Caco-2 (cell line): ENCODE results near the gene LRRC59. TPM values are rescaled to one million over a fixed set of nuclear protein-coding genes. Genes with fewer than 3 reads are reported as not detected.
"Not testable (repeated sequence)": the region's sequence is repeated elsewhere in the genome, so short reads cannot be mapped to it uniquely, and the experiment has no call there.

Experiments used
- BruUV-seq: library from RNA; stranded (reverse); fragments of 400-500 nt; replicated peaks from 2 replicates; lab custom pipeline; 2021; lab: Mats Ljungman, UMichigan
- CTCF ChIA-PET: fragments of 300-600 bp; sonication (Branson Sonifier 250); formaldehyde crosslinking; loops from one replicate; lab custom pipeline; 2022; ENCODE audit warnings: antibody characterized with exemption; lab: Charles Lee
- POLR2A ChIA-PET: fragments of 300-600 bp; sonication (Branson Sonifier 250); formaldehyde crosslinking; loops from one replicate; lab custom pipeline; 2022; ENCODE audit warnings: antibody characterized with exemption; lab: Charles Lee
- DNase-seq, 2 experiments: peaks; one replicate each; pipeline versions ENCODE4 v3.0.0 to v3.0.0-alpha.2; 2020 to 2022
- H3K27me3 ChIP-seq: replicated peaks from 2 replicates; pipeline ENCODE4 v1.6.0; 2011; ENCODE audit warnings: low read length; ENCODE audit not compliant: control insufficient read depth, insufficient read depth
- H3K36me3 ChIP-seq: 2 replicates; pipeline ENCODE4 v1.5.1; 2011; ENCODE audit warnings: low read length; ENCODE audit not compliant: control insufficient read depth, insufficient read depth
- H3K4me1 ChIP-seq: fragments of 250-450 bp; sonication (Bioruptor Pico); 2 replicates; pipeline ENCODE4 v1.5.1; 2020; ENCODE audit warnings: mild to moderate bottlenecking
- H3K4me3 ChIP-seq: 2 replicates; pipeline ENCODE4 v1.5.1; 2011; ENCODE audit warnings: low read depth, mild to moderate bottlenecking, control low read depth, low read length
- H3K9me3 ChIP-seq: fragments of 250-450 bp; sonication (Bioruptor Pico); 2 replicates; pipeline ENCODE4 v1.5.1; 2020; ENCODE audit warnings: mild to moderate bottlenecking, moderate library complexity
- H3K27ac Mint-ChIP-seq: one replicate; pipeline ENCODE4 v1.8.0; 2022; ENCODE audit warnings: mixed read lengths; ENCODE audit not compliant: unreplicated experiment
- H3K27me3 Mint-ChIP-seq: one replicate; pipeline ENCODE4 v1.8.0; 2022; ENCODE audit warnings: mixed read lengths; ENCODE audit not compliant: insufficient read depth, unreplicated experiment
- H3K36me3 Mint-ChIP-seq: one replicate; pipeline ENCODE4 v1.8.0; 2022; ENCODE audit warnings: mild to moderate bottlenecking, mixed read lengths; ENCODE audit not compliant: insufficient read depth, unreplicated experiment
- H3K4me1 Mint-ChIP-seq: one replicate; pipeline ENCODE4 v1.8.0; 2022; ENCODE audit warnings: low read depth, mixed read lengths; ENCODE audit not compliant: unreplicated experiment
- H3K4me3 Mint-ChIP-seq: one replicate; pipeline ENCODE4 v1.8.0; 2022; ENCODE audit warnings: mild to moderate bottlenecking, moderate library complexity, mixed read lengths; ENCODE audit not compliant: unreplicated experiment
- H3K9me3 Mint-ChIP-seq: one replicate; pipeline ENCODE4 v1.8.0; 2022; ENCODE audit warnings: mixed read lengths; ENCODE audit not compliant: unreplicated experiment
- intact Hi-C: fragments of 100-400 bp; cut with micrococcal nuclease; formaldehyde crosslinking; loops from one replicate; pipeline ENCODE4 v1.10.0; 2022; ENCODE audit not compliant: unreplicated experiment
- total RNA-seq: library from RNA; stranded (reverse); gene quantifications from 2 replicates; pipeline ENCODE4 v1.2.3, GENCODE V29; 2022
- TF ChIP-seq, protein P1 (sequence below), 2 experiments: fragments of 200-600 bp in 1 of 2; IDR thresholded peaks; 1 replicate in 1 of 2; 2 replicates in 1 of 2; pipeline versions ENCODE4 v1.5.1 to v1.8.0; 2011 to 2022; ENCODE audit warnings: antibody characterized with exemption in 1 of 2, control low read depth in 1 of 2, inconsistent platforms in 1 of 2, low read depth in 1 of 2, low read length in 1 of 2, mild to moderate bottlenecking in 1 of 2, moderate library complexity in 1 of 2; ENCODE audit not compliant: insufficient read depth in 1 of 2, severe bottlenecking in 1 of 2, unreplicated experiment in 1 of 2

Gene LRRC59
- total RNA-seq, 1 experiment from 2014 or later = 324 TPM

DNA sequence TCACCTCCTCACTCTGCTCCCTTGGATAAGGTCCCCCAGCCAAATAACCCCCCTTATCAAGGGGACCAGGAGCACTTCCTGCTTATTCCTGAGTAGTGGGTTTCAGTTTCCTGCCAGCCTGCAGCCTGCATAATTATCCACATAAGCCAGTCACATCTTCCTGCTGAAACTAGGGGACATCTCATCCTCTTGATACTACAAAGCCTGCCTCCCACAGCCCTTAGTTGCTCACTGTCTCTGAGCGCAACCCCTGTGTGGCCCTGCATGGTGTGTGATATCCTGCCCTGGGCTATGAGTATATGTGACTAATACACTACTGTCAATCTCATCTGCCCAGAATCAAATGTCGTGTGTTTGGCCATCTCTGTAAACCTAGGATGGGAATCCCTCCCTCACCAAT is 59.4 kb downstream of the LRRC59 start:
- H3K4me3 Mint-ChIP-seq = no peak overlapping the region
- H3K27me3 Mint-ChIP-seq = peaks cover 5% of the 10 kb centered on the region
- TF ChIP-seq, protein P1, sequence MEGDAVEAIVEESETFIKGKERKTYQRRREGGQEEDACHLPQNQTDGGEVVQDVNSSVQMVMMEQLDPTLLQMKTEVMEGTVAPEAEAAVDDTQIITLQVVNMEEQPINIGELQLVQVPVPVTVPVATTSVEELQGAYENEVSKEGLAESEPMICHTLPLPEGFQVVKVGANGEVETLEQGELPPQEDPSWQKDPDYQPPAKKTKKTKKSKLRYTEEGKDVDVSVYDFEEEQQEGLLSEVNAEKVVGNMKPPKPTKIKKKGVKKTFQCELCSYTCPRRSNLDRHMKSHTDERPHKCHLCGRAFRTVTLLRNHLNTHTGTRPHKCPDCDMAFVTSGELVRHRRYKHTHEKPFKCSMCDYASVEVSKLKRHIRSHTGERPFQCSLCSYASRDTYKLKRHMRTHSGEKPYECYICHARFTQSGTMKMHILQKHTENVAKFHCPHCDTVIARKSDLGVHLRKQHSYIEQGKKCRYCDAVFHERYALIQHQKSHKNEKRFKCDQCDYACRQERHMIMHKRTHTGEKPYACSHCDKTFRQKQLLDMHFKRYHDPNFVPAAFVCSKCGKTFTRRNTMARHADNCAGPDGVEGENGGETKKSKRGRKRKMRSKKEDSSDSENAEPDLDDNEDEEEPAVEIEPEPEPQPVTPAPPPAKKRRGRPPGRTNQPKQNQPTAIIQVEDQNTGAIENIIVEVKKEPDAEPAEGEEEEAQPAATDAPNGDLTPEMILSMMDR (IDR thresholded peaks at IDR 0.05; ENCODE audit: insufficient read depth in 1 of 2, low read depth in 1 of 2, low read length in 1 of 2, severe bottlenecking in 1 of 2, unreplicated experiment in 1 of 2) = no peak
- Histone ChIP-seq H3K36me3 (no peaks in the 10 kb centered on the region), H3K27me3 (no peaks in the 10 kb centered on the region), H3K4me1 (no peaks in the 10 kb centered on the region), H3K9me3 (peaks cover 16% of the 10 kb centered on the region), H3K4me3 (no peak overlapping the region)
- H3K36me3 Mint-ChIP-seq = no peaks in the 10 kb centered on the region
- BruUV-seq = no TSS peak
- ChIA-PET POLR2A (no interaction called here), CTCF (no interaction called here)
- H3K9me3 Mint-ChIP-seq = peaks cover 15% of the 10 kb centered on the region
- H3K4me1 Mint-ChIP-seq = no peaks in the 10 kb centered on the region
- H3K27ac Mint-ChIP-seq = no peak overlapping the region
- DNase-seq = peak in 1 of 2 experiments; percentile 30
- intact Hi-C loops = no loop called here

DNA sequence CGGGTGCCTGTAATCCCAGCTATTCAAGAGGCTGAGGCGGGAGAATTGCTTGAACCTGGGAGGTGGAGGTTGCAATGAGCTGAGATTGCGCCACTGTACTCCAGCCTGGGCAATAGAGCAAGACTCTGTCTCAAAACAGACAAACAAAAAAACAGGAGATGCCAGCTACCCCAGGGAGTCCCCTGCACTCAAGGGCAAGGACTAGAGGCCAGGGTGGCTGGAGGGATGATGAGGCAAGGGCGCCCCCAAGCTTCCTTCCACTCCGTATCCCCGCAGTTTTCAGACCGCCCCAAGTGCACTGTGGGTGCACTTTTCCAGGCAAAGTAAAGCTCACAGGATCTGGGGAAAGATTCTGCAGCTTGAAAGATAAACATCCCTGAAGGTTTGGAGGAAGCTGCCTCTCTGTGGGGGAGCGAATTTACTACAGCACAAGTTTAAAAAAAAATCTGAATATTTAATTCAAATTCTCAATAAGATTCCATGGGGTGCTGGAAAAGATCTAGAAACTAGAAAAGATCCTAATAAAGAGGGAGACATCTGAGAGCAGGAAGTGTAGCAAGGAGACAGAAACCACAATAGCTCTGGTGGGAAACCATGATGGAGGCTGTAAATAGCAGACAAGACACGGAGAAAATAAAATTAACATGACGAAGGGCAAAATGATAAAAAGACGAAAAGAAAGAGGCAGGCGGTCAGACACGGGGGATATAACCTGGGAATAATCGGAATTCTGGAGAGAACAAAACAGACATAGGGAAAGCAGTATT is 63.8 kb downstream of the LRRC59 start:
- BruUV-seq, intact Hi-C loops, H3K4me3 ChIP-seq, H3K27ac Mint-ChIP-seq, H3K27me3 ChIP-seq, H3K9me3 ChIP-seq, H3K4me1 Mint-ChIP-seq, H3K4me3 Mint-ChIP-seq, H3K36me3 ChIP-seq, H3K27me3 Mint-ChIP-seq, POLR2A ChIA-PET, H3K36me3 Mint-ChIP-seq, H3K9me3 Mint-ChIP-seq, H3K4me1 ChIP-seq: not testable (repeated sequence)
- TF ChIP-seq, protein P1 (IDR thresholded peaks at IDR 0.05; ENCODE audit: insufficient read depth in 1 of 2, low read depth in 1 of 2, low read length in 1 of 2, severe bottlenecking in 1 of 2, unreplicated experiment in 1 of 2) = peak in 1 of 2 experiments; percentile 26
- CTCF ChIA-PET = interaction anchor here (0.5 to 2.0 kb wide), 4 partner anchors 59 to 133 kb away, joined by 3 to 6 read pairs (median 5); partner anchors contain the start of genes COL1A1 and TMEM92
- peak in 1 of 2 experiments; percentile 41 for DNase-seq

DNA sequence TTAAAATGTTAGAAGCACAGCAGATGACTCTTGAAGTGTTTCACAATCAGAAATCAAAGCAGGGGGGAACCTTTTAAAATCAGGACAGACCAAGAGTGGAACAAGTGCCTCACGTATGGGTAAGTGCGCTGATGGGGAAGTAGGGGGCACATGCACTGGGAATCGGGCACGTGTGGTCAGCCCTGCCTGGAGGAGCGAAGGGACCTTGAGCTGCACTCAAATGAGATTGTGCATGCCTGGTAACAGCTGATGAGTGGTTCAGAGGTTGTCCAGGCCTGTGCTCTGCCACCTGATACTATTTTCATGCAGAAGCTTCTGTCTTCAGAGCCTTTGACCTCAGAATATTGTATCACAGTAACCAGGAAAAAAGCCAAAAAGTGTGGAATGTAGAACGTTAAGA is 65.1 kb downstream of the LRRC59 start:
- intact Hi-C loops = no loop called here
- Histone ChIP-seq H3K36me3 (no peaks in the 10 kb centered on the region), H3K4me1 (no peaks in the 10 kb centered on the region), H3K9me3 (no peaks in the 10 kb centered on the region), H3K27me3 (no peaks in the 10 kb centered on the region), H3K4me3 (no peak overlapping the region)
- H3K27ac Mint-ChIP-seq = no peak overlapping the region
- DNase-seq = peak in 1 of 2 experiments; percentile 24
- no peak overlapping the region for H3K4me3 Mint-ChIP-seq
- H3K4me1 Mint-ChIP-seq = no peaks in the 10 kb centered on the region
- peaks cover 9% of the 10 kb centered on the region for H3K27me3 Mint-ChIP-seq
- no peaks in the 10 kb centered on the region for H3K36me3 Mint-ChIP-seq
- TF ChIP-seq, protein P1 (IDR thresholded peaks at IDR 0.05; ENCODE audit: insufficient read depth in 1 of 2, low read depth in 1 of 2, low read length in 1 of 2, severe bottlenecking in 1 of 2, unreplicated experiment in 1 of 2) = no peak
- no TSS peak for BruUV-seq
- H3K9me3 Mint-ChIP-seq = no peaks in the 10 kb centered on the region
- ChIA-PET POLR2A (interaction anchor here (0.9 kb wide), 1 partner anchor 14 kb away, joined by 3 read pairs; the partner anchor contains the start of gene XYLT2), CTCF (interaction anchor here (0.6 to 2.0 kb wide), 2 partner anchors 25 to 132 kb away, joined by 4 to 6 read pairs; partner anchors contain the start of gene COL1A1)

Other genes starting within 250 kb of the LRRC59 start
- gene PPP1R9B, start 246.8 kb downstream of the LRRC59 start, total RNA-seq = 74.8 and 76.2 TPM in 2 replicates
- gene SGCA, start 231.5 kb downstream of the LRRC59 start, total RNA-seq = not detected in 2 replicates
- gene COL1A1, start 195.9 kb downstream of the LRRC59 start, total RNA-seq = 23.4 and 27.3 TPM in 2 replicates
- gene TMEM92, start 123.1 kb downstream of the LRRC59 start, total RNA-seq = 14.6 and 14.8 TPM in 2 replicates
- 72.9 and 75.8 TPM in 2 replicates for gene XYLT2, start 51.4 kb downstream of the LRRC59 start, total RNA-seq
- 196 and 203 TPM in 2 replicates for gene MRPL27, start 24.3 kb downstream of the LRRC59 start, total RNA-seq
- gene EME1, start 24.3 kb downstream of the LRRC59 start, total RNA-seq = 43.5 and 48.5 TPM in 2 replicates
- gene ACSF2, start 28.7 kb upstream of the LRRC59 start, total RNA-seq = 135 and 161 TPM in 2 replicates
- gene CHAD, start 71.4 kb upstream of the LRRC59 start, total RNA-seq = not detected in 2 replicates
- gene RSAD1, start 81.3 kb upstream of the LRRC59 start, total RNA-seq = 85.3 and 93.9 TPM in 2 replicates
- 1.3 and 2.7 TPM in 2 replicates for gene MYCBPAP, start 110.9 kb upstream of the LRRC59 start, total RNA-seq
- gene EPN3, start 135.2 kb upstream of the LRRC59 start, total RNA-seq = 49.4 and 53.2 TPM in 2 replicates
- gene SPATA20, start 149.7 kb upstream of the LRRC59 start, total RNA-seq = 149 and 176 TPM in 2 replicates
- gene CACNA1G, start 163.2 kb upstream of the LRRC59 start, total RNA-seq = 1.4 and 1.6 TPM in 2 replicates
- gene ABCC3, start 237.4 kb upstream of the LRRC59 start, total RNA-seq = 39.3 and 45.6 TPM in 2 replicates